NCI-H1417 treated with DMSO at 0.1 percent for 48 hours (cell line): ENCODE measurements around the gene NECTIN1.

Experiments
- DNase-seq: peaks from one replicate; lab custom pipeline; 2025; lab: John Stamatoyannopoulos, UW

The NECTIN1 gene

DNA sequence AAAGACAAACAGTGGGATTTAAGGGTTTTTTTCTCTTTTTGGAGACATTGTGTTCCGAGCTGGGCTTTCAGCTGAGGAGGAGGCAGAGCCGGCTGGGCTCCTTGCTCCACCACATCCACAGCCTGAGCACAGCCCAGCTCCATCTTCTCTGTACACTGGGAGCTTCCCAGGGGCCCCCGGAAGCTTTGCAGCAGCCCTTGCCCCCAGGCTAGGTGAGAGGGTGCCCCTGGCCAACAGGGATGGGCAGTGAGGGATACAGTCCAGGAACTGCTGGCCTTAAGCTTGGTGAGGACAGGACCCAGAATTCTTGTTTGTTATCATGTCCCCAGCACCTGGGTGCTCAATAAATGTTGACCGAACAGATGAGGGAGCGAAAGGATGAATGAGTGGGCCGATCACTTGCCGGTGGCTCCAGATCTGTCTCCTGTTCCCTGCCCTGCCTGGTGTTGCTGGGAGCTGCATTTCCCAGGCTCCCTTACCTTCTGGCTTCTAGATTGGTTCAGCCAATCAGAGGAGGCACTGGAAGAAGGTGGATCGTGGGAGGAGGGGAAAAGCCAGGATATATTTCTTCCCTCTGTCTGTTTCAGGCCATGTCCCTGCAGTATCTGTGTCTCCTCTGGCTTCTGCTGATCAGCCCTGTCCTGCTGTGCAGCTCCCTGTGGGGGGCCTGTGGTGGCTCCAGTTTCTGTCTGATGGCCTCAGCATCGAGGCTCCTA, 26.5 kb upstream of the NECTIN1 start:
- DNase-seq = no peak

GRCh38 chr11:119754656-119755355, 25.8 kb upstream of the NECTIN1 start:
- no peak for DNase-seq

- DNase-seq = no peak
Observed at GRCh38 chr11:119754199-119754598, 25.2 kb upstream of the NECTIN1 start.

DNA sequence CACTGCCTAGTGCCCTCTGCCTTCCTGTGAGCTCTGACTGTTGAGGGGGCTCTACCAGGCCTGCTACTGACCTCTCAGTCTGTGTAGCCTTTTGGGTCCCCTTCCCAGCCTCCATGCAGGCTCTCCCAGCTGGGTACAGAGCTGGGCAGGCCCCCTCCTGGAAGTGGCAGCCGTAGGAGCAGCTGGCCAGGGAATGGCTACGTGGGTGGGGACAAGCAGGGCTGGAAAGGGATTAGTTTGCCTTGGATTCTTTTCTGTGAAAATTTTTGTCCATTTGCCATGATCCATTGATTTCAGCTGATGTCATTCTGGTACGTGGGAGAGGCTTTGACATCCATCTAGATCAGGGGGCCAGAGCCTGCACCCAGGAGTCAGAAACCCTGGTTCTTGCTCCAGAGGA, 23.9 kb upstream of the NECTIN1 start:
- DNase-seq = no peak

DNA sequence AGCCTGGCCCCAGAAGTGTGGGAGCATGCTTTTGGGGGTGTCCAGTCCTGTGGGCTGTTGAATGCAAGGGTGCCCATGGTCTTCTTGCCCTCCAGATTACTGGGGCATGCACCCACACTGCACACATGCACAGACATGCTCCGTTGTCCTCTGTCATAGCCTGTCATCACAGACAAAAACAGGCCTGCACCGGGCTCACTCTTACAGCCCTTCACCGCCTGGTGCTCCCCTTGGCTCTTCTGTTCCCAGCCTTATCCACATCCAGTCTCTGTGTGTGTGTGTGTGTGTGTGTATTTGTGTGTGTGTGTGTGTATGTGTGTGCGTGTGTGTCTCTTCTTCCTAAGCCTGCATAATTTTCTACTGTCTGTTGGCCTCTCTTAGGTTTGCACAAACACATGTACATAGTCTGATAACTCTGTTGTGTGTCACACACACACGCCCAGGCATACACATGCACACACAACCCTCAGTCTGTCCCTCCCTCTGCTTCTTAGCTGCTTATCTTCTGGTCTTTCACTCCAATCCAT, 23.4 kb upstream of the NECTIN1 start:
- DNase-seq = no peak

DNA sequence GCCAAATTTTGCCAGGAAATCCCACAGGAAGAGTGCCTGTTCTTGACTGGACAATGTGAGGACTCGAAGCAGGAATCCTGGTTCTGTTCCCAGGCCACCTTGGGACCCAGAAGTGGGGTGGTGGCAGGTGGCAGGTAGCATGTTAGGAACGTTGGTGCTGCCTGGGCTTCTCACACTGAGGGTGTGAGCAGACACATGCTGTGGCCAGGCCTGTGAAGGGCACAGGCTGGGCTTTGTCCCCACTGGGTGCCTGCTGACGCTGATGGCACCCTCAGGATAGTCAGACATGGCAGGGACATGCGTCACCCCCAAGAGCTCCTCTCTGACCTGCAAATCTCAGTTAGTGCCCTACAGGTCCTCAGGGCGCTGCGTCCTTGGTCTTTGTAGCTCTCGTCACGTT, 21.1 kb upstream of the NECTIN1 start:
- DNase-seq = no peak

DNA sequence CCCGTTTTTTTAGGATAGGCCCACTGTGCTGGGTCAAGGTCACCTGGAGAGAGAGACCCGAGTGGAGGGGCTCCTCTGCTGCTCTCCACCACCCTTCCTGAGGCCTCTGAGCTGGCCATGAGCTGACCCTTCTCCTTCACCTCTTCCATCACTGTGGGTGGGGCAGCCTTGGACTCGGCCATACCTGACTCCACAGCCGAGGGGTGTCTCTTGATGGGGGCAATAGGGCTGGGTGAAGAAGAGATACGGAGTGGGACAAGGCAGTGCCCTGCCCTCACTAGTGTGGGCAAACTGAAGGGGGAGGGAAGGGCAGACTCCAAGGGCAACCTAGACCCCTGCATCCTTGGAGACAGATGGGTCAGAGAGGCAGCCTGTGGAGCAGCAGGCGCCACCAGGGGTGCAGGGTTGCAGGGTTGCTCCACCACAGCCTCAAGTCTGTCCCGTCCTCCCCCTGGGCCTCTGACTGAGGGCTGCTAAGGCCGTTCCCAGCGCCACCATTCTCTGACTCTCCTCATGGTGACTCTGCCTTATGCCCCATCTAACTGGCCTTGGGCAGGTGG, 20.1 kb upstream of the NECTIN1 start:
- no peak for DNase-seq

DNA sequence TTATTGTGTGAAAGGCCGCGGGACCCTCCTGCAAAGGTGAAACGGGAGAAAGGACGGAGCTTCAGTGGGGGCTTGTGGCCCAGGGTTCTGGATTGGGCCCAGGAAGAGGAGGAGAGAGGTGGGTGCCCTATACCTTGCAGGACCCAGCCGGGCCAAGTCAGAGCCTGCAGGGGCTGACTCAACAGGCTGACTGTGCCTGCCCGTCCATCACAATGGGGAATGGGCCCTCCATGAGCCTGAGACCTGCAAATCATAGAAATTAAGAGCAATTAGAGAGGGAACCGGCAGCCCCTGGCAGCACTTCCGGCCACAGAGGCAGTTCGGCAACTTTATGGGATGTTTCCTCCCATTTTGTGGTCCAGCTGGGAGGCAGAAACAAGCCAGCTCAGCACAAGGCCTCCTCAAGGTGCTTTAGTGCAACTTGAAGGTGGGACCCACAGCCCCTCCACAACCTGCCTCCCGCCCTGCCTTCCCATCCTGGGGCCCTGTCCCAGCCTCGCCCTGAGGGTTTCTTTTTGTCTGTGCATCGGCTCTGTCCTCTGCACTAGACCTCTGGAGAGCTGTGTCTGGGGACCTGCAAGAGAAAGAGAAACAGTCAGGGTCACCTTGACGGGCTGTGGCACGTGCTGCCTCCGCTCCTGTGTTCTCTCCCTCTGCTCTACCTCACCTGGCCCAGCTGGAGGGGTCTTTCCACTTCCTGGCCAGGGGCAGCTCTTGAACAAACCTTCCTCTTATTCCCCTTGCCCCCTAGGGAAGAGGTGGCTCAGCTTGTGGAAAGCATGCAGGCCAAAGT, 19.1 kb upstream of the NECTIN1 start:
- no peak for DNase-seq

DNA sequence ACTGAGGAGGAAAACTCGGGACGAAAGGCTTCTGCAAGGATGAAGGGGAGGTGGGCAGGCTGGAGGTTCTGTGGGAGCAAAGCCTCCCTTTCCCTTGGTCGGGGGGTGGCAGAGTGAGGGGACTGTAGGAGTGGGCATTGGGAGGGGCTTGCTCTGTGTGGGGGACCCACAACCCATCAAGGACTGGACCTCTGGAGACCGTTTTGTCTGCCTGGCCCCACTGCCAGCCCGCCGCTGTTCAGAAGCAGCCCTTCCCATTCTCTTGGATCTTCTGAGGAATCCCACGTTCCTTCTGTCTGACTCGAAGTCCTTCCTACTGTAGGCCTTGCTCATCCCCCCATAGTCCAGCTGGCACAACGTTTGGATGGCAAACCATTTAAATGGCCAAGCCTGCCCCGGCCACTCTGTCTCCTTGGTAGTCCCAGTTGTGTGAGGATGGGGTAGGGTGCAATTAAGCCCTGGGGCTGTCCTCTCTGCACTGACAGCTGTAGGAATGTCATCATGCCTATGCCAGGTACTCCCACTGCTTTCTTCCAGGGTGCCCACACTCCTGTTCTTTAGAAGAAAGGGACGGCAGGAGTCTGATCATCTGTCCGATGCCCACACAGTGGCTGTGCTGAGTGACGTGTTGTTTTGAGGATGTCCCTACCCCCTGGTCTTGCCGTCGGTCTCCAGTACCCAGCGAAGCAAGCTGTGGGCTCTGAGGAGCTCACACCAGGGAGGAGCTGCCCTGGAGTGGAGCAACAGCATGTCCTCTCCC, 17.0 kb upstream of the NECTIN1 start:
- no peak for DNase-seq

- DNase-seq = no peak
Observed at GRCh38 chr11:119745112-119745511, 16.1 kb upstream of the NECTIN1 start.

DNA sequence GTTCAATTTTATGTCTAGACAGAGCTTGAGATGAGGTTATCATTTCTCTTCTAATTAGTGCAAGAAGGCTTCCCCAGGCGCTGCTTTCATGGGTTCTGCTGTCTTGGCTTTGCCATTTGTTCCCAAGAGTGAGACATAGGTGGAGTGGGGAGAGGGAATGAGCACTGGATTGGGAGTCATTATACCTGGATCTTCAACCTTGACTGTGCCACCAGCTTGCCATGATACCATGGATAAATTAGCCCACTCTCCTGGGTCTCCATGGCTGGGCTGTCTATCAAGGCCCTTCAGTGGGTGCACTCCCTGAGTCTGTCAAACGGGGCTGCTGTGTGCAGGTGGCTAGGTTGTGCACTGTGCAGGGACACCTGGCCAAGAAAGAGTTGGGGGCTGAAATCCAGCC, 15.6 kb upstream of the NECTIN1 start:
- no peak for DNase-seq

DNA sequence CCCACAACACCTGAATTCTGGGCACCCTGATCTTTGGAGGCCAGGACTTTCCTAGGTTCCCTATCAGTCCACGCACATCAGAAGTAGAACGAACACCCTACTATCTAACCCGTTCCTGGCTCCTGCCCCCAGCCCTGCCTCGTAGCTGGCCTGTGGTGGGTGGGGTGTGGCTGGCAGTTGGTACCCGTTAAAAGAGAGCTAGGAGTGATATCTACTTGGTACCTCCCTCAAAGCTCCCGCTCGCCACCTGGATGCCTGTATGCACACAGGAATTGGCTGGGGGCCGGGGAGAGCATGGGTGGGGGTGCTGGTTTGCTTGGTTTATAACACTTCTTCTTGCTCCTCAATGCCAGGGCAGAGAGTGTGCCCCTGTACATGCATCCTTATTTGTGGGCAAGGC, 14.0 kb upstream of the NECTIN1 start:
- DNase-seq = no peak

- DNase-seq = no peak
Observed at GRCh38 chr11:119742263-119742861, 13.4 kb upstream of the NECTIN1 start.

DNA sequence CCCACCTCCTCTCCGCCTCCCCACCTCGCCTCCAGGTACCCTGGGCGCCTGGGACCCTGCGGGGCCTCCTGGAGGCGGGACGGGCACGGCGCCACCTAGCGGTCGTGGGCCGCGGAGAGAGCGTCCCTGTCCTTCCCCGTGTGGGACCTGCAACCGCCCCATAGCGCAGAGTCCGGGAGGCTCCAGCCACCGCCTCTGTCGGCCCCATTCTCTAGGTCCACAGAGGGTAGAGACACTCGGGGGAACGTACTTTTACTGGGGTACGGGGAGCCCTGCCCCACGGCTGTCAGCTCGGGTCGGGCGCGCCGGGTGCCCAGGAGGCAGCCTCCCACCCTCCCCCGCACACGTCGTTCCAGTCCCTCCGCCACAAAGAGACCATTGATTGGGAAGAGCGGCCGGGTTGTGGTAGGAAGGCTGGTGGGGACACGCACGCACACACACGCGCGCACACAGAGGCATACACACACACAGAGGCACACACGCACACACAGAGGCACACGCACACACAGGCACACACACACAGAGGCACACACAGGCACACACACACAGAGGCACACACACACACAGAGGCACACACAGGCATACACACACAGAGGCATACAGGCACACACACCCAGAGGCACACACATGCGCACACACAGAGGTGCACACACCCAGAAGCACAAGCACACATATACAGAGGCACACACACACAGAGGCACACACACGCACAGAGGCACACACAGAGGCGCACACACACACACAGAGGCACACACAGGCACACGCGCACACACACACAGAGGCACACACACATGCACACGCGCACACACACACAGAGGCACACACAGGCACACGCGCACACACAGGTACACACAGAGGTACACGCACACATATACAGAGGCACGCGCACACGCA, 12.6 kb upstream of the NECTIN1 start:
- DNase-seq = no peak

GRCh38 chr11:119739975-119740374, 11.0 kb upstream of the NECTIN1 start:
- no peak for DNase-seq

DNA sequence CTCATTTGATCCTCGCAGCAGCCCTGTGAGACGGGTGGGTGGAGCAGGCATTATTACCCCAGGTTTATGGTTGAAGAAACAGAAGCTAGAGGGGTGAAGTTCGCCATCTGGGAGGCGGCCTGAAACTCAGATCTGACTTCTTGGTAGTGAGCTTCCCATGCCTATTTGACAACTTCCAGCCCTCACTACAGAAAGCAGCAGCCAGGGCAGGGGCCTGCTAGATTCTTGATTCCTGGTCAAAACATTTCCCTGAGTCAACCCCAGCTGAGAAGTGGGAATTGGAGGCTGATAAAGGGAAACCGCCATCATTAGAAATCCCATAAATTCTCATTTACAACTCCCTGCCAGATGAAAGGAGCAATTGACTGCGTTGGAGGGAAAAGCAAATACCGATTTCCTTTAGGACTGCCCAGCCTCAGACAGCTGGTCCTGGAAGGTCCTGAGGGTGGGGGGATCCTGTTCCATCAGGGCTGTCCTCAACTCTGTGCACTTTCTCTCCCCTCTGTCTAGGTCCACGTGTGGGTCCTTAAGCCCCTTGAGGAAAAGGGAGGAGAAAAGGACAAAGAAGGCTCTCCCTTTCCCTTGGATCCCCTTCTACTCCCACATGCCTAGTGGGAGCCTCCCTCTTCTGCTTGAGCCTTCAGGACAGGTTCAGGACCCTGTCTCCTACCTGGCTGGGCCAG, 10.2 kb upstream of the NECTIN1 start:
- no peak for DNase-seq

- DNase-seq = no peak
Observed at GRCh38 chr11:119738059-119738439, 9.0 kb upstream of the NECTIN1 start.

- no peak for DNase-seq
Observed at GRCh38 chr11:119737366-119738058, 8.5 kb upstream of the NECTIN1 start.

GRCh38 chr11:119734788-119735187, 5.8 kb upstream of the NECTIN1 start:
- DNase-seq = no peak
